Esophagus muscularis mucosa (tissue), 4 donors: Measurements from ENCODE around the gene FARSB. TPM values are rescaled to one million over a fixed set of nuclear protein-coding genes. Genes with fewer than 3 reads are reported as not detected.

Experiments
- DNase-seq: peaks from one replicate; pipeline ENCODE4 v3.0.0-alpha.2; 2017; ENCODE audit errors: extremely low spot score
- H3K27ac ChIP-seq, 4 donors: fragments of 200-600 bp; sonication (generic); replicated peaks in 1 of 4; 1 replicate in 3 of 4; 2 replicates in 1 of 4; pipeline ENCODE4 v1.5.1; 2016 to 2019; ENCODE audit warnings: mild to moderate bottlenecking in 1 of 4
- H3K27me3 ChIP-seq, 4 donors: fragments of 200-600 bp; sonication (generic); one replicate each; pipeline versions ENCODE4 v1.5.1 to v1.6.0; 2016 to 2019
- H3K36me3 ChIP-seq, 4 donors: fragments of 200-600 bp; sonication (generic); one replicate each; pipeline ENCODE4 v1.5.1; 2016 to 2019
- H3K4me1 ChIP-seq, 4 donors: fragments of 200-600 bp; sonication (generic); one replicate each; pipeline ENCODE4 v1.5.1; 2016 to 2019
- H3K4me3 ChIP-seq, 4 donors: fragments of 200-600 bp; sonication (generic); 1 replicate in 2 of 4; 2 replicates in 2 of 4; pipeline ENCODE4 v1.5.1; 2016 to 2019; ENCODE audit warnings: mild to moderate bottlenecking in 4 of 4, moderate library complexity in 1 of 4
- H3K9me3 ChIP-seq, 4 donors: fragments of 200-600 bp; sonication (generic); 1 replicate in 3 of 4; 2 replicates in 1 of 4; pipeline ENCODE4 v1.5.1; 2016 to 2019
- EP300 ChIP-seq: sonication (generic); formaldehyde crosslinking; IDR thresholded peaks from one replicate; pipeline ENCODE4 v1.6.1; 2017; ENCODE audit warnings: antibody characterized with exemption
- POLR2A ChIP-seq: fragments of 450-650 bp; IDR thresholded peaks from one replicate; pipeline ENCODE4 v1.6.1; 2017; ENCODE audit warnings: antibody characterized with exemption, moderate library complexity, mild to moderate bottlenecking, low read depth
- POLR2AphosphoS5 ChIP-seq, 2 donors: sonication (generic); formaldehyde crosslinking; IDR thresholded peaks; one replicate each; pipeline ENCODE4 v1.6.1; 2017; ENCODE audit warnings: antibody characterized with exemption in 2 of 2
- WGBS: methylation state at CpG from one replicate; pipeline ENCODE4 v1.1.5; 2018; 5-methylcytosine and 5-hydroxymethylcytosine counted together
- intact Hi-C: fragments of 100-400 bp; cut with DNase I; formaldehyde crosslinking; loops from one replicate; pipeline ENCODE4 v1.15.1; 2023
- total RNA-seq, 4 donors: library from RNA; depleted of rRNA; stranded (reverse); fragments of >200 nt; gene quantifications; one replicate each; pipeline versions ENCODE4 v1.1.0 to v1.2.1, GENCODE V29; 2016
- TF ChIP-seq, protein P1 (sequence below), 3 experiments: fragments of 200-600 bp in 2 of 3; fragments of 450-650 bp in 1 of 3; sonication (generic) in 2 of 3; IDR thresholded peaks; one replicate each; pipeline ENCODE4 v1.5.1; 2017 to 2019; ENCODE audit warnings: antibody characterized with exemption in 3 of 3, mild to moderate bottlenecking in 2 of 3, moderate library complexity in 1 of 3

Gene FARSB
- total RNA-seq, 4 donors from 2014 or later, result 11.9 to 14.4 (median 12.4) TPM

DNA sequence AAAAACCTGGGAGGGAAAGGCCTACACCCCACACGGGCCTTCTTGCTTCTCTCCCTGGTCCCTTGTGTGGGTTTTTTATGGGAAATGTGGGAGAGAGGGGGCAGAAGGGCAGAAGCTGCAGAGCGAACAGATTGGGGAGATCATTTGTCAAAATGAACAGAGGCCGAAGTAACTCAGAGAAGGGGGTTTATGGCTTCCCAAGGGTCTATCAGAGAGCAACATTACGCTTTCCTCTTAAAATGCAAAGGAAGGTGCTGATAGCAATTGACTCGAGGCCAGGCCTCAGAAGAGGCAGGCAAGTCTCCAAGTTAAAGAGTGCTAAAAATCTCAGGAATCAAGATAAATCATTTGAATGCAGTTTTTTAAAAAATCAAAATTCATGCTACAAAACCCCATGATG, 130.1 kb downstream of the FARSB start:
- DNase-seq, result no peak
- no peaks in the 10 kb centered on the region for H3K4me1 ChIP-seq
- H3K27ac ChIP-seq, result no peak overlapping the region
- TF ChIP-seq POLR2AphosphoS5 (IDR thresholded peaks at IDR 0.05) (no peak), EP300 (no peak)
- TF ChIP-seq, protein P1, sequence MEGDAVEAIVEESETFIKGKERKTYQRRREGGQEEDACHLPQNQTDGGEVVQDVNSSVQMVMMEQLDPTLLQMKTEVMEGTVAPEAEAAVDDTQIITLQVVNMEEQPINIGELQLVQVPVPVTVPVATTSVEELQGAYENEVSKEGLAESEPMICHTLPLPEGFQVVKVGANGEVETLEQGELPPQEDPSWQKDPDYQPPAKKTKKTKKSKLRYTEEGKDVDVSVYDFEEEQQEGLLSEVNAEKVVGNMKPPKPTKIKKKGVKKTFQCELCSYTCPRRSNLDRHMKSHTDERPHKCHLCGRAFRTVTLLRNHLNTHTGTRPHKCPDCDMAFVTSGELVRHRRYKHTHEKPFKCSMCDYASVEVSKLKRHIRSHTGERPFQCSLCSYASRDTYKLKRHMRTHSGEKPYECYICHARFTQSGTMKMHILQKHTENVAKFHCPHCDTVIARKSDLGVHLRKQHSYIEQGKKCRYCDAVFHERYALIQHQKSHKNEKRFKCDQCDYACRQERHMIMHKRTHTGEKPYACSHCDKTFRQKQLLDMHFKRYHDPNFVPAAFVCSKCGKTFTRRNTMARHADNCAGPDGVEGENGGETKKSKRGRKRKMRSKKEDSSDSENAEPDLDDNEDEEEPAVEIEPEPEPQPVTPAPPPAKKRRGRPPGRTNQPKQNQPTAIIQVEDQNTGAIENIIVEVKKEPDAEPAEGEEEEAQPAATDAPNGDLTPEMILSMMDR (IDR thresholded peaks at IDR 0.05), result no peak
- no peaks in the 10 kb centered on the region for H3K9me3 ChIP-seq
- H3K36me3 ChIP-seq, result no peaks in the 10 kb centered on the region
- H3K4me3 ChIP-seq, result no peak overlapping the region
- intact Hi-C loops, result no loop called here
- 80% methylated on average over 5 of the region's 5 CpGs for WGBS
- H3K27me3 ChIP-seq, result no peaks in the 10 kb centered on the region

DNA sequence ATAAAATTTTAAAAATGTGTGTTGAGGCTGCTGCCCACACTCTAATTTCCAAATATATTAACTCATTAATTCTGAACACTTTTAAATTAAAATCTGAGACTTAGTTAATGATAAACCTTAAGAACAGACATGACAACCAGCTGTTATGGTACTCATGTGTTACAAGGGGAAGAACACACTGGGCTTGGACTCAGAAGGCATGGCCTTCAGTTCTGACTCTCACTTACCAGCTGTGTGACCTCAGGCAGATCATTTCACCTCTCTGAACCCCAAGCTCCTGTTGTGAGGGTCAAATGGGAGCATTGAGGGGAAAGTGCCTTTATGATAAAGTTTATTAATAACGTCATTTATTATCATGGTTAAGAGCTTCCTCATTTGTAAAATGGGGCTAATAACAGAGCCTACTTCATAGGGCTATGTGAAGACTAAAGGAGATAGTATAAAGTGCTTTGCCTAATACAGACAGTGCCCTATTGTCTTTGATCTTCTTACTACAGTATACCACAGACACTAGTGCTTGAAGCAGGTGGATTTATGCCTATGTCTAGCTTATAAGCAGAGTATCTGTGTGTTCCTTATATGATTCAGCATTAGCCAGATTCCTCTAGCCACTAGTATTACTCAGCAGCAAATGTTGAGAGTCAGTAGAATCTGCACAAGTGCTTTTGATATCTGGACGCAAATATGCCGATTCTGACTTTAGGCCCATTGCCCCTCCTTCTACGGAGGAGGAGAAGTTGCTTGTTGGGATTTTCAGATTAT, 131.9 kb downstream of the FARSB start:
- intact Hi-C loops, result no loop called here
- peaks cover 2 to 6% (median 3%) of the 10 kb centered on the region in 4 donors for H3K4me1 ChIP-seq
- DNase-seq, result no peak
- H3K4me3 ChIP-seq, result no peak overlapping the region
- no peaks in the 10 kb centered on the region for H3K36me3 ChIP-seq
- WGBS, result 80% methylated on average over 4 of the region's 4 CpGs
- H3K27me3 ChIP-seq, result no peaks in the 10 kb centered on the region
- no peaks in the 10 kb centered on the region for H3K9me3 ChIP-seq
- no peak overlapping the region for H3K27ac ChIP-seq
- TF ChIP-seq POLR2A (no peak), EP300 (no peak)
- TF ChIP-seq, protein P1 (IDR thresholded peaks at IDR 0.05), result no peak

DNA sequence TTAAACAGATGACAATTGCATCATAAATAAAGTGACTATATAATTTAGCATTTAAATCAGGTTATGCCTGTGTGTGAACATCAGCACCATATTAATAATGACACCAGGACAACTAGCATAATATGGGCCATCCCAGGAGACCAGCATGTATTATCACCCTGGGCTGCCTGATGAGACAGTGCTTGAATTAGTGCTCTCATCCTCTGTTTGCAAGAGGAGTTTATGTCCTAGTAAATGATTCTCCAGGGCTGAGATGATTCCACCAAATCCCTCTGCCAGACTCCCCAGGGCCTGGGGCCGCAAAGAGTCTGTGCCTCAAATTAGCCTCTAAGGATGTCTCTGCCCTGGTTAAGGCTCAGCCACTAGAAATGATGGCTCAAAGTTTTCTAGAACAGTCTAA, 133.8 kb downstream of the FARSB start:
- DNase-seq, result no peak
- Histone ChIP-seq H3K36me3 (no peaks in the 10 kb centered on the region), H3K27me3 (no peaks in the 10 kb centered on the region), H3K4me1 (peaks cover 10 to 16% (median 13%) of the 10 kb centered on the region in 4 donors), H3K27ac (no peak overlapping the region), H3K4me3 (no peak overlapping the region), H3K9me3 (no peaks in the 10 kb centered on the region)
- intact Hi-C loops, result no loop called here
- no peak for TF ChIP-seq POLR2AphosphoS5 (IDR thresholded peaks at IDR 0.05)
- TF ChIP-seq POLR2A, result no peak
- TF ChIP-seq EP300, result no peak
- TF ChIP-seq, protein P1 (IDR thresholded peaks at IDR 0.05), result no peak
- 0% methylated on average over 1 of the region's 1 CpG for WGBS

DNA sequence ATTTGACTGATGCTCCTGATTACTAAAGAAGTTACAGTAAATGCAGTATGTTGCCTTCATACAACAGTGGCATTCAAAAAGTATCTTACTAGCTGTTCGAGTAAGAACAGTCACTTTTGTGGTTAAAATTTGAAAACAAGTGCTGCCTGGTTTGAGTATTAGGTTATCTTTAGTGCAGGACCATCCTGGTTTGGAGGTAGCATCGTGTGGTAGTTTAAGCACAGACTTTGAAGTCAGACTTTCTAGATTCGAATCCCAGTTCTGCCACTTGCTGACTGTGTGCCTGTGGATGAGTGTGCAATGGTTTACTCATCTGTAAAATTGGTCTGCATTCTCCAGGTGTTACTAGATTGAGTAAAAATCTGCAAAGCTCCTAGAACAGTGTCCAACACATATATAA, 134.8 kb downstream of the FARSB start:
- TF ChIP-seq EP300 (no peak), POLR2AphosphoS5 (IDR thresholded peaks at IDR 0.05) (no peak), POLR2A (no peak)
- TF ChIP-seq, protein P1 (IDR thresholded peaks at IDR 0.05), result no peak
- intact Hi-C loops, result no loop called here
- no peak for DNase-seq
- Histone ChIP-seq H3K4me1 (peaks cover 10 to 16% (median 13%) of the 10 kb centered on the region in 4 donors), H3K27me3 (no peaks in the 10 kb centered on the region), H3K9me3 (no peaks in the 10 kb centered on the region), H3K36me3 (no peaks in the 10 kb centered on the region), H3K4me3 (no peak overlapping the region), H3K27ac (no peak overlapping the region)
- 87% methylated on average over 3 of the region's 3 CpGs for WGBS

Other genes starting within 250 kb of the FARSB start
- under 1 TPM; 0.32 to 0.83 (median 0.52) TPM for gene SGPP2, start 231.5 kb downstream of the FARSB start, total RNA-seq
- gene MOGAT1, start 15.6 kb upstream of the FARSB start, total RNA-seq, result not detected
- 10 to 100 TPM; 31.1 to 56.3 (median 52.5) TPM for gene ACSL3, start 204.9 kb upstream of the FARSB start, total RNA-seq